Sciatic nerve (tissue), 1 donor: Measurements from ENCODE around the gene ZNF501. TPM values are rescaled to one million over a fixed set of nuclear protein-coding genes. Genes with fewer than 3 reads are reported as not detected.

Source experiments
- total RNA-seq: library from RNA; stranded (reverse); fragmentation: NEBNext Ultra II Directional; extraction: Animal tissue kit (Norgen Biotek cat#: 25700); gene quantifications from one replicate; pipeline ENCODE4 v1.2.1, GENCODE V29; 2021
- donor health status: DM: no; HTN: no; CAD: no.

The ZNF501 gene
- total RNA-seq, 1 donor from 2014 or later, result 7.2 TPM

Other genes starting within 250 kb of the ZNF501 start
- 5.7 TPM for gene ZKSCAN7, start 174.4 kb upstream of the ZNF501 start, total RNA-seq
- 8.9 TPM for gene ZNF660, start 144.7 kb upstream of the ZNF501 start, total RNA-seq
- 23.2 TPM for gene ZNF197, start 104.6 kb upstream of the ZNF501 start, total RNA-seq
- 10.6 TPM for gene ZNF35, start 80.9 kb upstream of the ZNF501 start, total RNA-seq
- gene ZNF502, start 17.0 kb upstream of the ZNF501 start, total RNA-seq, result 8.0 TPM
- gene KIAA1143, start 32.0 kb downstream of the ZNF501 start, total RNA-seq, result 26.7 TPM
- 0.53 TPM for gene KIF15, start 32.2 kb downstream of the ZNF501 start, total RNA-seq
- gene TMEM42, start 132.3 kb downstream of the ZNF501 start, total RNA-seq, result 21.4 TPM
- gene TGM4, start 145.0 kb downstream of the ZNF501 start, total RNA-seq, result not detected
- gene ZDHHC3, start 246.5 kb downstream of the ZNF501 start, total RNA-seq, result 85.1 TPM
- 36.9 TPM for gene EXOSC7, start 246.6 kb downstream of the ZNF501 start, total RNA-seq